ENCODE measurements around the gene KIAA1958. TPM values are rescaled to one million over a fixed set of nuclear protein-coding genes. Genes with fewer than 3 reads are reported as not detected.

KIAA1958 gene
- polyA plus RNA-seq, 2 of the 4 experiments (the other 2 are of a cell fraction): 2.2 to 3.7 TPM

DNA sequence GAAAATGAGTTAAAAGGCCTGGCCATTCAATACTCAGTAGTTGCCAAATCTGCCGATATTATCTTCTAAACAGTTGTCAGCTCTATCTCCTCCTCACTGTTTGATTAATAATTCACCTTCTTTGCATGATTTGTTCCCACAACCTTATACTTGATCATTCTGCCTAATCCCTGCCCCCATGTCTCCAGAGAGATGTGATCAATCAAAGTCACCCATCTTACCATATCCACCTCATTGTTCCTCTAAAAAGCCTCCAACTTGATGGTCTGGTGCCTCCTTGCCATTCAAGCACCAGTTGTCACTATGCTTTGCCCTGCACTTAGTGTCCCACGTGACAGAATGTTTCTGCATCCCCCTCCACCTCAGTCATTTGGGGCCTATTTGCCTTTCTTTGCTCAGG lies 41.3 kb downstream of the KIAA1958 start (continued):
- TF ChIP-seq, protein P1, sequence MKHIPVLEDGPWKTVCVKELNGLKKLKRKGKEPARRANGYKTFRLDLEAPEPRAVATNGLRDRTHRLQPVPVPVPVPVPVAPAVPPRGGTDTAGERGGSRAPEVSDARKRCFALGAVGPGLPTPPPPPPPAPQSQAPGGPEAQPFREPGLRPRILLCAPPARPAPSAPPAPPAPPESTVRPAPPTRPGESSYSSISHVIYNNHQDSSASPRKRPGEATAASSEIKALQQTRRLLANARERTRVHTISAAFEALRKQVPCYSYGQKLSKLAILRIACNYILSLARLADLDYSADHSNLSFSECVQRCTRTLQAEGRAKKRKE (CRISPR knock-in tag; IDR thresholded peaks at IDR 0.05; ENCODE audit: low read depth): no peak
- no peak for TF ChIP-seq ZC3H11A (IDR thresholded peaks at IDR 0.05)
- no peak for TF ChIP-seq CHD2 (IDR thresholded peaks at IDR 0.05; ENCODE audit: low read length, partially characterized antibody)
- TF ChIP-seq, protein P2, sequence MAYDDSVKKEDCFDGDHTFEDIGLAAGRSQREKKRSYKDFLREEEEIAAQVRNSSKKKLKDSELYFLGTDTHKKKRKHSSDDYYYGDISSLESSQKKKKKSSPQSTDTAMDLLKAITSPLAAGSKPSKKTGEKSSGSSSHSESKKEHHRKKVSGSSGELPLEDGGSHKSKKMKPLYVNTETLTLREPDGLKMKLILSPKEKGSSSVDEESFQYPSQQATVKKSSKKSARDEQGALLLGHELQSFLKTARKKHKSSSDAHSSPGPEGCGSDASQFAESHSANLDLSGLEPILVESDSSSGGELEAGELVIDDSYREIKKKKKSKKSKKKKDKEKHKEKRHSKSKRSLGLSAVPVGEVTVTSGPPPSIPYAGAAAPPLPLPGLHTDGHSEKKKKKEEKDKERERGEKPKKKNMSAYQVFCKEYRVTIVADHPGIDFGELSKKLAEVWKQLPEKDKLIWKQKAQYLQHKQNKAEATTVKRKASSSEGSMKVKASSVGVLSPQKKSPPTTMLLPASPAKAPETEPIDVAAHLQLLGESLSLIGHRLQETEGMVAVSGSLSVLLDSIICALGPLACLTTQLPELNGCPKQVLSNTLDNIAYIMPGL (CRISPR knock-in tag; IDR thresholded peaks at IDR 0.05; ENCODE audit: borderline replicate concordance): no peak
- no peak for TF ChIP-seq PHF8 (IDR thresholded peaks at IDR 0.05; ENCODE audit: borderline replicate concordance, low read depth)

GRCh38 chr9:112529316-112529715 lies 42.7 kb downstream of the KIAA1958 start:
- Histone ChIP-seq H3K4me1 (peaks cover 16% of the 10 kb centered on the region; the same call in 2 of the 3 replicates), H3K9me3 (no peaks in the 10 kb centered on the region), H3K4me3 (no peak overlapping the region), H3K27ac (no peak overlapping the region), H3K4me2 (no peak overlapping the region)
- TF ChIP-seq GATA3 (IDR thresholded peaks at IDR 0.05; ENCODE audit: borderline replicate concordance) (no peak), MAFK (IDR thresholded peaks at IDR 0.05; ENCODE audit: partially characterized antibody) (peak; percentile 61)
- DNase-seq (ENCODE audit: low read depth in 1 of 2, low spot score in 1 of 2): no peak
- FAIRE-seq: no peak
- 81% methylated on average over 2 of the region's 2 CpGs for WGBS (ENCODE audit: missing lambda C conversion rate)
- no peak for ATAC-seq
- POLR2A ChIA-PET: no interaction called here
- CTCF ChIA-PET: interaction anchor here (0.6 kb wide), 1 partner anchor 262 kb away, joined by 3 read pairs; no protein-coding TSS in a partner anchor

DNA sequence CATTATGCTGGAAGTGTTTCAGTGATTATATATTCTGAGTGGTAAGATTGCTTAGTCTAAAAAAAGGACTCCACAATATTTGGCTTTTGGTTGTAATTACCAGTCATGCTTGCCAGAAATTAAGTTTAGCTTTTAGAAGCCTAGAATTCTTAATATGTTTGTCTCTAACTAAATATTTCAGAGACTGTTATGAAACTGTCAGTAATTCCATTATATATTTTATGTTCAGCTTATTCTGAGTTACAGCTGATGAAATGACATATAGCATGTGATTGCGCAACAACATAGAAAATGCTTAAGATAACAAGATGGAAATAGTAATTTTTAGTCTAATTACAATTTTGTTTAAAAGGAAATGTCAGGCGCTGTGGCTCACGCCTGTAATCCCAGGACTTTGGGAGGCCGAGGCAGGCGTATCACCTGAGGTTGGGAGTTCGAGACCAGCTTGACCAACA lies 44.2 kb downstream of the KIAA1958 start:
- no peak overlapping the region for H3K27ac ChIP-seq
- 92% methylated on average over 6 of the region's 6 CpGs for WGBS (ENCODE audit: missing lambda C conversion rate)
- ChIA-PET CTCF (interaction anchor here (0.5 to 1.0 kb wide), 2 partner anchors 11 to 266 kb away, joined by 3 to 4 read pairs; no protein-coding TSS in a partner anchor), POLR2A (no interaction called here)
- no peak for DNase-seq (ENCODE audit: low read depth in 1 of 2, low spot score in 1 of 2)
- no peak for ATAC-seq
- H3K9me3 ChIP-seq: no peaks in the 10 kb centered on the region
- no peak for FAIRE-seq
- H3K4me2 ChIP-seq: no peak overlapping the region
- peaks cover 16% of the 10 kb centered on the region; the same call in 2 of the 3 replicates for H3K4me1 ChIP-seq
- H3K4me3 ChIP-seq: no peak overlapping the region
- TF ChIP-seq ESRRA (IDR thresholded peaks at IDR 0.05; ENCODE audit: borderline replicate concordance, low read length) (no peak), CEBPB (IDR thresholded peaks at IDR 0.05) (peak; percentile 96)

- Histone ChIP-seq H3K4me1 (peaks cover 15% of the 10 kb centered on the region; the same call in 2 of the 3 replicates), H3K4me2 (no peak overlapping the region), H3K4me3 (no peak overlapping the region), H3K9me3 (no peaks in the 10 kb centered on the region), H3K27ac (no peak overlapping the region)
- ChIA-PET CTCF (interaction anchor here (0.5 kb wide), 1 partner anchor 46 kb away, joined by 3 read pairs; no protein-coding TSS in a partner anchor), POLR2A (no interaction called here)
- DNase-seq (ENCODE audit: low read depth in 1 of 2, low spot score in 1 of 2): no peak
- no peak for FAIRE-seq
- WGBS (ENCODE audit: missing lambda C conversion rate): 85% methylated on average over 6 of the region's 6 CpGs
- no peak for ATAC-seq
- TF ChIP-seq CTCF (IDR thresholded peaks at IDR 0.05) (no peak), PHF8 (IDR thresholded peaks at IDR 0.05; ENCODE audit: borderline replicate concordance, low read depth) (no peak), ELK1 (IDR thresholded peaks at IDR 0.05; ENCODE audit: low read depth, low read length) (no peak), CHD4 (IDR thresholded peaks at IDR 0.05; ENCODE audit: borderline replicate concordance) (no peak), CBX2 (IDR thresholded peaks at IDR 0.05; ENCODE audit: borderline replicate concordance, low read depth) (no peak), BCL3 (IDR thresholded peaks at IDR 0.05) (no peak), TP53 (CRISPR knock-in tag; IDR thresholded peaks at IDR 0.05) (no peak), HOXB5 (CRISPR knock-in tag; IDR thresholded peaks at IDR 0.05) (no peak), POLR2AphosphoS2 (conservative IDR thresholded peaks at IDR 0.05; ENCODE audit: low read length) (no peak), RARB (CRISPR knock-in tag; IDR thresholded peaks at IDR 0.05) (no peak), ZFP36 (IDR thresholded peaks at IDR 0.05; ENCODE audit: borderline replicate concordance, partially characterized antibody) (no peak), KDM1A (IDR thresholded peaks at IDR 0.05; ENCODE audit: low read depth) (no peak), CHD2 (IDR thresholded peaks at IDR 0.05; ENCODE audit: low read length, partially characterized antibody) (no peak), JUN (IDR thresholded peaks at IDR 0.05) (no peak), EP300 (IDR thresholded peaks at IDR 0.05) (no peak), HDAC2 (IDR thresholded peaks at IDR 0.05) (no peak), FOSB (CRISPR knock-in tag; IDR thresholded peaks at IDR 0.05) (no peak), NPAS2 (CRISPR knock-in tag; IDR thresholded peaks at IDR 0.05; ENCODE audit: borderline replicate concordance) (no peak)
These were observed 45.1 kb downstream of the KIAA1958 start for GRCh38 chr9:112531666-112532282.
